ENCODE data around the gene HOXC10.

HOXC10 gene

GRCh38 chr12:53976172-53976822, 8.6 kb upstream of the HOXC10 start:
- Histone ChIP-seq H3K27ac (ENCODE audit: low read length) (no peak overlapping the region), H3K27me3 (ENCODE audit: insufficient read depth, low read length) (peaks cover 100% of the 10 kb centered on the region), H3K9me3 (ENCODE audit: insufficient read depth, low read depth, low read length) (peaks cover 4% of the 10 kb centered on the region; the same call in 1 of the 2 replicates), H3K4me3 (ENCODE audit: low read length) (no peak overlapping the region), H3K4me1 (ENCODE audit: insufficient read depth, low read length) (no peaks in the 10 kb centered on the region), H3K36me3 (ENCODE audit: insufficient read depth, low read depth, low read length) (no peaks in the 10 kb centered on the region), H3K9ac (ENCODE audit: low read depth, low read length) (no peak overlapping the region)

GRCh38 chr12:53976823-53977595, 7.9 kb upstream of the HOXC10 start:
- peaks cover 100% of the 10 kb centered on the region for H3K27me3 ChIP-seq (ENCODE audit: insufficient read depth, low read length)
- H3K36me3 ChIP-seq (ENCODE audit: insufficient read depth, low read depth, low read length) = no peaks in the 10 kb centered on the region
- H3K27ac ChIP-seq (ENCODE audit: low read length) = no peak overlapping the region
- H3K9ac ChIP-seq (ENCODE audit: low read depth, low read length) = no peak overlapping the region
- H3K9me3 ChIP-seq (ENCODE audit: insufficient read depth, low read depth, low read length) = peaks cover 4% of the 10 kb centered on the region; the same call in 1 of the 2 replicates
- no peak overlapping the region for H3K4me3 ChIP-seq (ENCODE audit: low read length)
- H3K4me1 ChIP-seq (ENCODE audit: insufficient read depth, low read length) = no peaks in the 10 kb centered on the region

- Histone ChIP-seq H3K4me1 (ENCODE audit: insufficient read depth, low read length) (no peaks in the 10 kb centered on the region), H3K9me3 (ENCODE audit: insufficient read depth, low read depth, low read length) (no peaks in the 10 kb centered on the region; the same call in 1 of the 2 replicates), H3K27ac (ENCODE audit: low read length) (no peak overlapping the region)
These were observed 7.1 kb upstream of the HOXC10 start for GRCh38 chr12:53977596-53978445.

GRCh38 chr12:53978477-53979356, 6.2 kb upstream of the HOXC10 start:
- H3K4me3 ChIP-seq (ENCODE audit: low read length) = no peak overlapping the region
- peaks cover 100% of the 10 kb centered on the region for H3K27me3 ChIP-seq (ENCODE audit: insufficient read depth, low read length)
- H3K36me3 ChIP-seq (ENCODE audit: insufficient read depth, low read depth, low read length) = no peaks in the 10 kb centered on the region
- no peak overlapping the region for H3K9ac ChIP-seq (ENCODE audit: low read depth, low read length)
- no peaks in the 10 kb centered on the region for H3K4me1 ChIP-seq (ENCODE audit: insufficient read depth, low read length)
- H3K9me3 ChIP-seq (ENCODE audit: insufficient read depth, low read depth, low read length) = peaks cover 3% of the 10 kb centered on the region; the same call in 1 of the 2 replicates
- no peak overlapping the region for H3K27ac ChIP-seq (ENCODE audit: low read length)

More at GRCh38 chr12:53977596-53978445, 7.1 kb upstream of the HOXC10 start:
- no peak overlapping the region for H3K4me3 ChIP-seq (ENCODE audit: low read length)
- H3K27me3 ChIP-seq (ENCODE audit: insufficient read depth, low read length) = peaks cover 100% of the 10 kb centered on the region
- H3K36me3 ChIP-seq (ENCODE audit: insufficient read depth, low read depth, low read length) = no peaks in the 10 kb centered on the region
- H3K9ac ChIP-seq (ENCODE audit: low read depth, low read length) = no peak overlapping the region

- H3K9me3 ChIP-seq (ENCODE audit: insufficient read depth, low read depth, low read length) = peaks cover 11% of the 10 kb centered on the region; the same call in 1 of the 2 replicates
- H3K27ac ChIP-seq (ENCODE audit: low read length) = no peak overlapping the region
- H3K4me3 ChIP-seq (ENCODE audit: low read length) = no peak overlapping the region
- peaks cover 100% of the 10 kb centered on the region for H3K27me3 ChIP-seq (ENCODE audit: insufficient read depth, low read length)
- no peak overlapping the region for H3K9ac ChIP-seq (ENCODE audit: low read depth, low read length)
- H3K36me3 ChIP-seq (ENCODE audit: insufficient read depth, low read depth, low read length) = no peaks in the 10 kb centered on the region
- H3K4me1 ChIP-seq (ENCODE audit: insufficient read depth, low read length) = no peaks in the 10 kb centered on the region
These were observed 4.7 kb upstream of the HOXC10 start for GRCh38 chr12:53980104-53980801.

GRCh38 chr12:53980802-53981496, 4.0 kb upstream of the HOXC10 start:
- peaks cover 15% of the 10 kb centered on the region; the same call in 1 of the 2 replicates for H3K9me3 ChIP-seq (ENCODE audit: insufficient read depth, low read depth, low read length)
- H3K27ac ChIP-seq (ENCODE audit: low read length) = no peak overlapping the region
- H3K9ac ChIP-seq (ENCODE audit: low read depth, low read length) = no peak overlapping the region
- peaks cover 100% of the 10 kb centered on the region for H3K27me3 ChIP-seq (ENCODE audit: insufficient read depth, low read length)
- no peak overlapping the region for H3K4me3 ChIP-seq (ENCODE audit: low read length)
- H3K36me3 ChIP-seq (ENCODE audit: insufficient read depth, low read depth, low read length) = no peaks in the 10 kb centered on the region
- H3K4me1 ChIP-seq (ENCODE audit: insufficient read depth, low read length) = no peaks in the 10 kb centered on the region

- Histone ChIP-seq H3K4me1 (ENCODE audit: insufficient read depth, low read length) (no peaks in the 10 kb centered on the region), H3K4me3 (ENCODE audit: low read length) (no peak overlapping the region), H3K27me3 (ENCODE audit: insufficient read depth, low read length) (peaks cover 100% of the 10 kb centered on the region), H3K9me3 (ENCODE audit: insufficient read depth, low read depth, low read length) (peaks cover 15% of the 10 kb centered on the region; the same call in 1 of the 2 replicates), H3K9ac (ENCODE audit: low read depth, low read length) (no peak overlapping the region), H3K27ac (ENCODE audit: low read length) (no peak overlapping the region), H3K36me3 (ENCODE audit: insufficient read depth, low read depth, low read length) (no peaks in the 10 kb centered on the region)
These were observed 3.0 kb upstream of the HOXC10 start for GRCh38 chr12:53981634-53982565.

GRCh38 chr12:53982648-53983567, 2.0 kb upstream of the HOXC10 start:
- Histone ChIP-seq H3K9me3 (ENCODE audit: insufficient read depth, low read depth, low read length) (peaks cover 15% of the 10 kb centered on the region; the same call in 1 of the 2 replicates), H3K9ac (ENCODE audit: low read depth, low read length) (no peak overlapping the region), H3K4me3 (ENCODE audit: low read length) (no peak overlapping the region), H3K27ac (ENCODE audit: low read length) (no peak overlapping the region), H3K36me3 (ENCODE audit: insufficient read depth, low read depth, low read length) (no peaks in the 10 kb centered on the region), H3K27me3 (ENCODE audit: insufficient read depth, low read length) (peaks cover 100% of the 10 kb centered on the region), H3K4me1 (ENCODE audit: insufficient read depth, low read length) (no peaks in the 10 kb centered on the region)

GRCh38 chr12:53983568-53983949, 1.4 kb upstream of the HOXC10 start:
- Histone ChIP-seq H3K27ac (ENCODE audit: low read length) (no peak overlapping the region), H3K9me3 (ENCODE audit: insufficient read depth, low read depth, low read length) (peaks cover 15% of the 10 kb centered on the region; the same call in 1 of the 2 replicates), H3K27me3 (ENCODE audit: insufficient read depth, low read length) (peaks cover 100% of the 10 kb centered on the region), H3K4me3 (ENCODE audit: low read length) (no peak overlapping the region), H3K36me3 (ENCODE audit: insufficient read depth, low read depth, low read length) (no peaks in the 10 kb centered on the region), H3K9ac (ENCODE audit: low read depth, low read length) (no peak overlapping the region), H3K4me1 (ENCODE audit: insufficient read depth, low read length) (no peaks in the 10 kb centered on the region)

All from iPS-20b (cell line).